ENCODE measurements around the gene PMEPA1.

Gene PMEPA1

GRCh38 chr20:57600320-57601210 is 109.2 kb downstream of the PMEPA1 start:
- DNase-seq = no peak

GRCh38 chr20:57598491-57598890 is 111.3 kb downstream of the PMEPA1 start:
- no peak for DNase-seq

All from SHP77 treated with DMSO at 0.1 percent for 48 hours (cell line).